Right lobe of liver (tissue), 4 donors: ENCODE data around the gene MSL2.
A peak's percentile ranks its signal among the peaks of the same experiment; 100 is the strongest.

Experiments used
- POLR2A ChIP-seq: fragments of 450-650 bp; IDR thresholded peaks from one replicate; pipeline ENCODE4 v1.6.1; 2017; ENCODE audit warnings: antibody characterized with exemption, mild to moderate bottlenecking
- TF ChIP-seq, protein P1 (sequence below), 4 donors: fragments of 200-600 bp in 3 of 4; fragments of 450-650 bp in 1 of 4; IDR thresholded peaks; one replicate each; pipeline versions ENCODE4 v1.5.1 to v1.8.0; 2016 to 2022; ENCODE audit warnings: antibody characterized with exemption in 4 of 4, mild to moderate bottlenecking in 2 of 4
- donor health status: DM: no; HTN: no; CAD: no.
- donor health status: DM: no; HTN: no; CAD: no.
- donor health status: DM: no; HTN: yes; CAD: no.

DNA sequence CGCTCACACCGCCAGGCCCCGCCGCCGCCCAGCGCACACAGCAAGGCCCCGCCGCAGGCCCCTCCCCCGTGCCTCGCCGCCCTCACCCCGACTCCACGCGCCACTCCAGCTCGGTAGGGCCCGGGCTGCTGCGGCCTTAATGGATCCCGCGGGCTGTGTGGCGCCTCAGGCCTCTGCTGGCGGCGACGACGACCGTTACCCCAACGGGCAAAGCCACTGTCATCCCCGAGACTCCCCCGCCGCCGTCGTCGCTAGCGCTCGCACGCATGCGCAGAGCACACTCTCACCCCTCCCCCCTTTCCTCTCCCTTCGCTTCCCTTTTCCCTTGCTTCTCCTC is at the start of gene MSL2:
- TF ChIP-seq, protein P1, sequence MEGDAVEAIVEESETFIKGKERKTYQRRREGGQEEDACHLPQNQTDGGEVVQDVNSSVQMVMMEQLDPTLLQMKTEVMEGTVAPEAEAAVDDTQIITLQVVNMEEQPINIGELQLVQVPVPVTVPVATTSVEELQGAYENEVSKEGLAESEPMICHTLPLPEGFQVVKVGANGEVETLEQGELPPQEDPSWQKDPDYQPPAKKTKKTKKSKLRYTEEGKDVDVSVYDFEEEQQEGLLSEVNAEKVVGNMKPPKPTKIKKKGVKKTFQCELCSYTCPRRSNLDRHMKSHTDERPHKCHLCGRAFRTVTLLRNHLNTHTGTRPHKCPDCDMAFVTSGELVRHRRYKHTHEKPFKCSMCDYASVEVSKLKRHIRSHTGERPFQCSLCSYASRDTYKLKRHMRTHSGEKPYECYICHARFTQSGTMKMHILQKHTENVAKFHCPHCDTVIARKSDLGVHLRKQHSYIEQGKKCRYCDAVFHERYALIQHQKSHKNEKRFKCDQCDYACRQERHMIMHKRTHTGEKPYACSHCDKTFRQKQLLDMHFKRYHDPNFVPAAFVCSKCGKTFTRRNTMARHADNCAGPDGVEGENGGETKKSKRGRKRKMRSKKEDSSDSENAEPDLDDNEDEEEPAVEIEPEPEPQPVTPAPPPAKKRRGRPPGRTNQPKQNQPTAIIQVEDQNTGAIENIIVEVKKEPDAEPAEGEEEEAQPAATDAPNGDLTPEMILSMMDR (IDR thresholded peaks at IDR 0.05) = no peak
- peak; percentile 34 for TF ChIP-seq POLR2A
